Measurements from ENCODE around the gene NCF4. TPM values are rescaled to one million over a fixed set of nuclear protein-coding genes. Genes with fewer than 3 reads are reported as not detected.

Gene NCF4
- total and polyA plus RNA-seq, 3 donors from 2014 or later = 2.7 to 7.1 (median 6.8) TPM

GRCh38 chr22:36899498-36899897 lies 38.7 kb downstream of the NCF4 start:
- no peak overlapping the region for H3K27ac ChIP-seq
- H3K27me3 ChIP-seq = no peaks in the 10 kb centered on the region
- H3K36me3 ChIP-seq (ENCODE audit: low read depth, missing control alignments) = no peaks in the 10 kb centered on the region
- no peak for DNase-seq
- H3K4me3 ChIP-seq = no peak overlapping the region
- intact Hi-C loops (cut with DNase I; ENCODE audit: low total_unique reads) = no loop called here
- H3K4me1 ChIP-seq = no peaks in the 10 kb centered on the region
- no peak for TF ChIP-seq CTCF (IDR thresholded peaks at IDR 0.05)
- no peak for TF ChIP-seq POLR2A (IDR thresholded peaks at IDR 0.05)
- 56 to 83% methylated on average over 1 of the region's 1 CpG for WGBS, 2 donors
- no peaks in the 10 kb centered on the region for H3K9me3 ChIP-seq

- Histone ChIP-seq H3K4me3 (no peak overlapping the region), H3K27me3 (no peaks in the 10 kb centered on the region), H3K27ac (no peak overlapping the region), H3K4me1 (no peaks in the 10 kb centered on the region), H3K36me3 (ENCODE audit: low read depth, missing control alignments) (no peaks in the 10 kb centered on the region), H3K9me3 (no peaks in the 10 kb centered on the region)
- TF ChIP-seq POLR2A (IDR thresholded peaks at IDR 0.05) = no peak
- no peak for TF ChIP-seq CTCF (IDR thresholded peaks at IDR 0.05)
- WGBS, 2 donors = 65 to 77% methylated on average over 2 of the region's 2 CpGs
- no peak for DNase-seq
- intact Hi-C loops (cut with DNase I; ENCODE audit: low total_unique reads) = no loop called here
Observed at GRCh38 chr22:36900225-36900624, 39.4 kb downstream of the NCF4 start.

GRCh38 chr22:36900880-36901279 lies 40.1 kb downstream of the NCF4 start:
- Histone ChIP-seq H3K4me3 (no peak overlapping the region), H3K27ac (no peak overlapping the region), H3K27me3 (no peaks in the 10 kb centered on the region), H3K36me3 (ENCODE audit: low read depth, missing control alignments) (no peaks in the 10 kb centered on the region), H3K4me1 (no peaks in the 10 kb centered on the region), H3K9me3 (no peaks in the 10 kb centered on the region)
- DNase-seq = no peak
- WGBS, 2 donors = 46 to 48% methylated on average over 4 of the region's 4 CpGs
- intact Hi-C loops (cut with DNase I; ENCODE audit: low total_unique reads) = no loop called here
- TF ChIP-seq CTCF (IDR thresholded peaks at IDR 0.05) (no peak), POLR2A (IDR thresholded peaks at IDR 0.05) (no peak)

DNA sequence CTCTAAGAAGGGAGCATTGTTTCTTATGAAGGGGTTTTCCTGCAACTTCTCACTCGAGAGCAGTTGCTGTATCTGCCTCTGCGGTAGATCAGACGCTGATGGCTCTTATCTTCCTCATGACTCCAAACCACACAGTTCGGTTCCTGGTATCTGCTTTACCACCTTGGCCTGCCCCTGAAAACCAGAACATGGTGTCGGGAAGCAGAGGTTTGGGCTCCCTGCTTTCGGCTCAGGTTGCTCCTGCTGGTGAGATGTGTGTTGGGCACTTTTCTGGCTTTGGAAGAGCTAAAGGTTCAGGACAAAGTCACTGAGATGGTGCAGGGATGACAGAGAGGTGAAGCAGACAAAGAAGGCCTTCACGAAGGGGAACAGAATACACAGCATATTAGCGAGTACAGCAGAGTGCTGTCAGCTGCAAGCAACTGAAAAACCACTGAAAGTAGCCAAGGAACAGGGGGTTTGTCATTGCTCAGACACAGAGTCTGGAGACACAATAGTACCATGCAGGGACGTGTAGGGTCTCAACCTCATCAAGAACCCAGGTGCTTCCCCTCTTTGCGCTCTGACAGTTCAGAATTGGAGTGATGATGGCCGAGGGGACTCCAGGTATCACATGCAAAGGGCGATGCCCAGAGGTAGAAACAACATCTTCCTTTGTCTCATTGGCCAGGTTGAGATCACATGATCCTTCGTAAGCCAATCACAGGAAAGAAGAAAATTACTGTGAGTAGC lies 40.8 kb downstream of the NCF4 start:
- Histone ChIP-seq H3K27me3 (no peaks in the 10 kb centered on the region), H3K9me3 (no peaks in the 10 kb centered on the region), H3K4me1 (no peaks in the 10 kb centered on the region), H3K36me3 (ENCODE audit: low read depth, missing control alignments) (no peaks in the 10 kb centered on the region), H3K27ac (no peak overlapping the region), H3K4me3 (no peak overlapping the region)
- WGBS, 2 donors = 71 to 75% methylated on average over 13 of the region's 13 CpGs
- DNase-seq = no peak
- TF ChIP-seq CTCF (IDR thresholded peaks at IDR 0.05) (no peak), POLR2A (IDR thresholded peaks at IDR 0.05) (no peak)
- intact Hi-C loops (cut with DNase I; ENCODE audit: low total_unique reads) = no loop called here
